ENCODE data around the gene CACNB2. TPM values are rescaled to one million over a fixed set of nuclear protein-coding genes. Genes with fewer than 3 reads are reported as not detected.

CACNB2 gene
- polyA plus RNA-seq, 1 of the 3 experiments (the other 2 are of a cell fraction), result 0.74 TPM

DNA sequence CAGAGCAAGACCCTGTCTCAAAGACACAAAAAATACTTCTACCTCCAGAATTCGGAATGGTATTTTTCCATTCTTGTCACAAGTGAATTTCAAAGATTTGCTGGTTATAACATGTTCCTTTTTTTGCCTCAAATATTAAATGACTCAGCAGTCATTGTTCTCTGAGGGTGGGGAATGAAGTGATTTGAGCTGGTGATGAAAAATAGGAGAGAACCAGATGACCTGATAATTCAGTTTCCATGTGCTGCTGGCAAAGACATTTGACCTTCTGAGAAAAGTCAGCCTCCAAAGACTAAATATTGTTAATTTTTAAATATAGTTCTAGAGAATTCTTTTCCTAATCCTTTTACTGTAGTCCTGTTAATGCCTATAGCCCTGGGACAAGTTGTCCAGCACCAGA, 78.9 kb downstream of the CACNB2 start:
- H3K27me3 ChIP-seq (ENCODE audit: insufficient read depth), result no peaks in the 10 kb centered on the region
- H3K4me1 ChIP-seq (ENCODE audit: control insufficient read depth in 1 of 2, insufficient read depth in 2 of 2, low read depth in 1 of 2, low read length in 1 of 2), result 0 out of 4 replicates have a peak, but pooled peaks cover 0 to 3% of the 10 kb centered on the region in 2 experiments
- H4K20me1 ChIP-seq (ENCODE audit: insufficient read depth), result no peaks in the 10 kb centered on the region
- H3K36me3 ChIP-seq (replicated peaks in 1 of 2; ENCODE audit: control insufficient read depth in 1 of 2, insufficient read depth in 2 of 2, low read length in 1 of 2), result no peaks in the 10 kb centered on the region
- H3K9me2 ChIP-seq, result no peaks in the 10 kb centered on the region
- no peaks in the 10 kb centered on the region for H3F3A ChIP-seq (replicated peaks; ENCODE audit: insufficient read depth)
- ChIA-PET CTCF (interaction anchor here (0.7 to 1.9 kb wide), 5 partner anchors 19 to 128 kb away, joined by 3 to 7 read pairs (median 3); no protein-coding TSS in a partner anchor), POLR2A (no interaction called here)
- no peak for DNase-seq
- H3K4me3 ChIP-seq (ENCODE audit: low read depth in 2 of 2, low read length in 1 of 2), result no peak overlapping the region
- TF ChIP-seq FOXM1 (IDR thresholded peaks at IDR 0.05; ENCODE audit: low read depth) (no peak), TEAD4 (IDR thresholded peaks at IDR 0.05; ENCODE audit: borderline replicate concordance, insufficient read depth) (no peak)
- TF ChIP-seq, protein P1, sequence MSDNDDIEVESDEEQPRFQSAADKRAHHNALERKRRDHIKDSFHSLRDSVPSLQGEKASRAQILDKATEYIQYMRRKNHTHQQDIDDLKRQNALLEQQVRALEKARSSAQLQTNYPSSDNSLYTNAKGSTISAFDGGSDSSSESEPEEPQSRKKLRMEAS (IDR thresholded peaks at IDR 0.05; ENCODE audit: low read depth), result no peak
- TF ChIP-seq, protein P2, sequence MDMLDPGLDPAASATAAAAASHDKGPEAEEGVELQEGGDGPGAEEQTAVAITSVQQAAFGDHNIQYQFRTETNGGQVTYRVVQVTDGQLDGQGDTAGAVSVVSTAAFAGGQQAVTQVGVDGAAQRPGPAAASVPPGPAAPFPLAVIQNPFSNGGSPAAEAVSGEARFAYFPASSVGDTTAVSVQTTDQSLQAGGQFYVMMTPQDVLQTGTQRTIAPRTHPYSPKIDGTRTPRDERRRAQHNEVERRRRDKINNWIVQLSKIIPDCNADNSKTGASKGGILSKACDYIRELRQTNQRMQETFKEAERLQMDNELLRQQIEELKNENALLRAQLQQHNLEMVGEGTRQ (IDR thresholded peaks at IDR 0.05; ENCODE audit: borderline replicate concordance, low read depth, low read length), result no peak
- no peak overlapping the region for H3K9ac ChIP-seq
- no peak overlapping the region for H3K27ac ChIP-seq (ENCODE audit: low read depth in 2 of 2, low read length in 1 of 2)
- no peaks in the 10 kb centered on the region for H3K9me3 ChIP-seq
- WGBS (ENCODE audit: low lambda C conversion rate), result 50% methylated on average over 1 of the region's 1 CpG
- no peak overlapping the region for H3K4me2 ChIP-seq
- no peaks in the 10 kb centered on the region for H3K79me2 ChIP-seq (ENCODE audit: insufficient read depth)
- H2AFZ ChIP-seq (ENCODE audit: low read depth), result no peak overlapping the region

DNA sequence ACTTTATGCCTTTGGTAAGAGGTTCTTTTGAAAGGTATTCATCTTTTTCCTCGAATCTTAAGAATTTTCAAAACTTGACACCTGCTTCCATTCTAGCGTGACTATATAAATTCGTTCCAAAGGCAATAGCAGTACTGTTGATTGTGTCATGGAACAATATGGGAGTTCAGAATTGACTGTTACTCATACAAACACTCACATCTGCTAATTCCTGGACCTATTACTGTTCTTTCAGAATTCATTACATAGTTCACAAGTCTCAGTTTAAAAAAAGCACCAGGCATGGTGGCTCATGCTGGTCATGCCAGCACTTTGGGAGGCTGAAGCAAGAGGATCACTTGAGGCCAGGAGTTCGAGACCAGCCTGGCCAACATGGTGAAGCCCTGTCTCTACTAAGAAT, 80.9 kb downstream of the CACNB2 start:
- H3K27me3 ChIP-seq (ENCODE audit: insufficient read depth), result no peaks in the 10 kb centered on the region
- TF ChIP-seq, protein P3, sequence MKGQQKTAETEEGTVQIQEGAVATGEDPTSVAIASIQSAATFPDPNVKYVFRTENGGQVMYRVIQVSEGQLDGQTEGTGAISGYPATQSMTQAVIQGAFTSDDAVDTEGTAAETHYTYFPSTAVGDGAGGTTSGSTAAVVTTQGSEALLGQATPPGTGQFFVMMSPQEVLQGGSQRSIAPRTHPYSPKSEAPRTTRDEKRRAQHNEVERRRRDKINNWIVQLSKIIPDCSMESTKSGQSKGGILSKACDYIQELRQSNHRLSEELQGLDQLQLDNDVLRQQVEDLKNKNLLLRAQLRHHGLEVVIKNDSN (IDR thresholded peaks at IDR 0.05; ENCODE audit: borderline replicate concordance, low read depth), result no peak
- TF ChIP-seq, protein P2 (IDR thresholded peaks at IDR 0.05; ENCODE audit: borderline replicate concordance, low read depth, low read length), result no peak
- TF ChIP-seq RCOR1 (IDR thresholded peaks at IDR 0.05; ENCODE audit: low read length) (no peak), JUND (IDR thresholded peaks at IDR 0.05) (no peak), POLR2AphosphoS5 (IDR thresholded peaks at IDR 0.05; ENCODE audit: low read depth, low read length) (no peak), GATA2 (CRISPR knock-in tag; IDR thresholded peaks at IDR 0.05) (no peak), NRF1 (IDR thresholded peaks at IDR 0.05; ENCODE audit: low read depth, low read length) (no peak), MXI1 (IDR thresholded peaks at IDR 0.05; ENCODE audit: low read depth, low read length) (no peak), FOSL2 (IDR thresholded peaks at IDR 0.05; ENCODE audit: borderline replicate concordance, low read depth) (no peak), NFIC (IDR thresholded peaks at IDR 0.05; ENCODE audit: borderline replicate concordance) (no peak), EZH2phosphoT487 (IDR thresholded peaks at IDR 0.05; ENCODE audit: borderline replicate concordance, low read depth) (no peak), EP300 (IDR thresholded peaks at IDR 0.05; ENCODE audit: borderline replicate concordance in 1 of 2, low read depth in 1 of 2, low read length in 1 of 2) (no peak), YY1 (IDR thresholded peaks at IDR 0.05; ENCODE audit: low read depth) (no peak), TCF12 (IDR thresholded peaks at IDR 0.05) (no peak)
- TF ChIP-seq, protein P1 (IDR thresholded peaks at IDR 0.05; ENCODE audit: low read depth), result no peak
- TF ChIP-seq, protein P4, sequence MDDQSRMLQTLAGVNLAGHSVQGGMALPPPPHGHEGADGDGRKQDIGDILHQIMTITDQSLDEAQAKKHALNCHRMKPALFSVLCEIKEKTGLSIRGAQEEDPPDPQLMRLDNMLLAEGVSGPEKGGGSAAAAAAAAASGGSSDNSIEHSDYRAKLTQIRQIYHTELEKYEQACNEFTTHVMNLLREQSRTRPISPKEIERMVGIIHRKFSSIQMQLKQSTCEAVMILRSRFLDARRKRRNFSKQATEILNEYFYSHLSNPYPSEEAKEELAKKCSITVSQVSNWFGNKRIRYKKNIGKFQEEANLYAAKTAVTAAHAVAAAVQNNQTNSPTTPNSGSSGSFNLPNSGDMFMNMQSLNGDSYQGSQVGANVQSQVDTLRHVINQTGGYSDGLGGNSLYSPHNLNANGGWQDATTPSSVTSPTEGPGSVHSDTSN (IDR thresholded peaks at IDR 0.05), result no peak
- TF ChIP-seq, protein P5, sequence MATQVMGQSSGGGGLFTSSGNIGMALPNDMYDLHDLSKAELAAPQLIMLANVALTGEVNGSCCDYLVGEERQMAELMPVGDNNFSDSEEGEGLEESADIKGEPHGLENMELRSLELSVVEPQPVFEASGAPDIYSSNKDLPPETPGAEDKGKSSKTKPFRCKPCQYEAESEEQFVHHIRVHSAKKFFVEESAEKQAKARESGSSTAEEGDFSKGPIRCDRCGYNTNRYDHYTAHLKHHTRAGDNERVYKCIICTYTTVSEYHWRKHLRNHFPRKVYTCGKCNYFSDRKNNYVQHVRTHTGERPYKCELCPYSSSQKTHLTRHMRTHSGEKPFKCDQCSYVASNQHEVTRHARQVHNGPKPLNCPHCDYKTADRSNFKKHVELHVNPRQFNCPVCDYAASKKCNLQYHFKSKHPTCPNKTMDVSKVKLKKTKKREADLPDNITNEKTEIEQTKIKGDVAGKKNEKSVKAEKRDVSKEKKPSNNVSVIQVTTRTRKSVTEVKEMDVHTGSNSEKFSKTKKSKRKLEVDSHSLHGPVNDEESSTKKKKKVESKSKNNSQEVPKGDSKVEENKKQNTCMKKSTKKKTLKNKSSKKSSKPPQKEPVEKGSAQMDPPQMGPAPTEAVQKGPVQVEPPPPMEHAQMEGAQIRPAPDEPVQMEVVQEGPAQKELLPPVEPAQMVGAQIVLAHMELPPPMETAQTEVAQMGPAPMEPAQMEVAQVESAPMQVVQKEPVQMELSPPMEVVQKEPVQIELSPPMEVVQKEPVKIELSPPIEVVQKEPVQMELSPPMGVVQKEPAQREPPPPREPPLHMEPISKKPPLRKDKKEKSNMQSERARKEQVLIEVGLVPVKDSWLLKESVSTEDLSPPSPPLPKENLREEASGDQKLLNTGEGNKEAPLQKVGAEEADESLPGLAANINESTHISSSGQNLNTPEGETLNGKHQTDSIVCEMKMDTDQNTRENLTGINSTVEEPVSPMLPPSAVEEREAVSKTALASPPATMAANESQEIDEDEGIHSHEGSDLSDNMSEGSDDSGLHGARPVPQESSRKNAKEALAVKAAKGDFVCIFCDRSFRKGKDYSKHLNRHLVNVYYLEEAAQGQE (IDR thresholded peaks at IDR 0.05; ENCODE audit: low read depth, low read length), result no peak

More for the DNA sequence above, 80.9 kb downstream of the CACNB2 start:
- Histone ChIP-seq H2AFZ (ENCODE audit: low read depth) (no peak overlapping the region), H4K20me1 (ENCODE audit: insufficient read depth) (no peaks in the 10 kb centered on the region), H3K79me2 (ENCODE audit: insufficient read depth) (no peaks in the 10 kb centered on the region), H3K9me3 (no peaks in the 10 kb centered on the region), H3K4me2 (no peak overlapping the region), H3K4me1 (ENCODE audit: control insufficient read depth in 1 of 2, insufficient read depth in 2 of 2, low read depth in 1 of 2, low read length in 1 of 2) (peaks cover 3% of the 10 kb centered on the region in 2 experiments; a peak in 1 of 4 replicates), H3K4me3 (ENCODE audit: low read depth in 2 of 2, low read length in 1 of 2) (no peak overlapping the region), H3K9me2 (no peaks in the 10 kb centered on the region), H3K9ac (no peak overlapping the region), H3F3A (replicated peaks; ENCODE audit: insufficient read depth) (no peaks in the 10 kb centered on the region), H3K27ac (ENCODE audit: low read depth in 2 of 2, low read length in 1 of 2) (no peak overlapping the region), H3K36me3 (replicated peaks in 1 of 2; ENCODE audit: control insufficient read depth in 1 of 2, insufficient read depth in 2 of 2, low read length in 1 of 2) (no peaks in the 10 kb centered on the region)
- ChIA-PET POLR2A (no interaction called here), CTCF (interaction anchor here (1.9 kb wide), 1 partner anchor 17 kb away, joined by 7 read pairs; no protein-coding TSS in a partner anchor)
- 70% methylated on average over 4 of the region's 4 CpGs for WGBS (ENCODE audit: low lambda C conversion rate)
- no peak for DNase-seq
